Stimulated activated CD4-positive, alpha-beta T cell treated with anti-CD3 and anti-CD28 coated beads, Interleukin-15, amount 100 ng/mL, for 24 hours (primary cell): ENCODE measurements around the gene MLPH.

ENCODE experiments used
- DNase-seq: peaks from one replicate; pipeline ENCODE4 v3.0.0-alpha.2; 2020

The MLPH gene

DNA sequence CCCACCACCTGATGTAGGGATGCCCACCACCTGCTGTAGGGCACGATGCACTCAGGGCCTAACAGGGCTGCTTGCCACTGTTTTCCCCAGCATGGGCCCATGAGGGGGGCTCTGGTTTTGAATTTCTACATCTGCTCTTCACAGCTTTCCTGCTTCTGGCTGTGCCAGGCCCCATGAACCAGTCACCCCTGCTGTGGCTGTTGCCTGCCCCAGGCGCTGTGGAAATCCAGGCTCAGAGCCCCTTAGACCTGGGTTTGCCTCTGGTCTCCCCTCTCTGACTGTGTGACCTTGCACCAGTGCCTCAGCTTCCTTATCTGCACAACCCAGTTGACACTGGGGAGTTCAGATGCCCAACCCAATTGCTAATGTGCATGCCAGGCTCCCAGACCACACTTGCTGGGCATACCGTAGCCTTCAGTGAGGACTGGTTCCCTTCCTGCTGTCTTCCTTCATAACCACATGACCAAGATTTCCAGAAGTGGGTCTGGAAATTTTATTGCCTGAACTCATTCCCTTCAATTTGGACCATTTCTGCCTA is 6.0 kb upstream of the MLPH start:
- no peak for DNase-seq

DNA sequence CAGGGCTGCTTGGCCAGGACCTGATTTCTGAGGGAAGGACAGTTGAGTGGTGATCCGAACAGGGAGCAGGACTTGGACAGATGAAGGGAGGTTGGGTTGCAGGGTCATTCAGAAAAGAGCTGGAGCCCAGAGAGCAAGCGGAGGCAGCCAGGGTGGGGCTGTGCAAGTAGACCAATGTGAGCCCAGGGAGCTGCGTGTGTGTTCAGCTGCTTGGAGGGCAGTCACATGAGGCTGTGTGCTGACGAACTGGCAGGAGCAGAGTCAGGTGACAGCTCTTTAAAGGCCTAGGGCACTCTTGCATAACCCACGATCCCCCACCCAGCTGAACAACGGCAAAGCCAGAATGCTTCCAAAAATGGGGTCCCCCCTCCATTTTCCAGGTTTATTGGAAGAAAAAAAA is 4.6 kb upstream of the MLPH start:
- DNase-seq: no peak

DNA sequence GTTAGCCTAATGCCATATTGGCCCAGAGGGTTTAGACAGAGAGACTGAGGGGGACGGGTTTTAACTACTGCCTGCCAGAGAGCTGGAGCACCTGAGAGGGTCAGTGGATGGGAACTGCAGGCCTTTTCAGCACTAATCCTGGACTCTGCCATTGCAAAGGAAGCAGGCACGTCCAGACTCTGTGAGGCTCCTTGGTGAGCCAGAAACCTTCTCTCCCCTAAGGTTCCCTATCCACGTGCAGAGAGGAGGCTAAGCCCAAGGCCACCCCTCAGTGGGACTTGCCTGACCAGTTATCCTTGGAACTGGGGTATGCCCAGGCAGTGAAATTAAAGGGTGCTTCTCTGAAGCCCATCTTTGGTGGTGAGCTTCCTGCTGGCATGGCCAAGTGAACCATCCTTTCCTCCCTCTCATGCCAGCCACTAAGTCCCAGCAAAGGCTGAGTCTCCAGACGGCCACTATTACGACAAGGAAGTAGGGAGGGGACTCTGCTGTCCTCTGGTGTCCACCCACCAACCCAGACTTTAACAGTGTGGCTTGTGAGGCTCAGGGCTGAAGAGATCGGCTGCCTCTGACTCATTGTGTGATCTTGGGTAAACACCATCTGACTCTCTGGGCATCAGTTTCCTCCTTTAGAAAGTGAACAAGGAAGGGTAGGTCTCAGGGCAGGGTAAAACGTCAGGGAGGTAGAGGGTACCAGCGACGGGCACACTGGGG is 3.9 kb upstream of the MLPH start:
- no peak for DNase-seq

DNA sequence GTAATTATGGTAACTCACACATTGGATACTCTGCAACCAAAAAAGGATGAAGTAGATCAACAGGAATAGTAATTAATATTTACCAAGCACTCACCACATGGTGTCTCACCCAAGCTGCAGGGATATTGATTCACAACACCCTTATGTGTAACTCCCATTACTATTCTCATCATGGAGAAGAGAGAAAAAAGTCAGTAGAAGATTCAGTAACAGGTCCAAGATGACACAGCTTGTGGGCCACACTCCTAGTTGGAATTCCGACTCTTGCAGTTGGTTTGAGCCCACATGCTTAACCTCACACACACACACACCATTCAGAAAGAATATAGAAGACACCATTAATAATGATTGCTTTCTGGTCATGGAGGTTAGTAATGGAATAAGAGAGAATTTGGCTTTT is 1.7 kb upstream of the MLPH start:
- no peak for DNase-seq

DNA sequence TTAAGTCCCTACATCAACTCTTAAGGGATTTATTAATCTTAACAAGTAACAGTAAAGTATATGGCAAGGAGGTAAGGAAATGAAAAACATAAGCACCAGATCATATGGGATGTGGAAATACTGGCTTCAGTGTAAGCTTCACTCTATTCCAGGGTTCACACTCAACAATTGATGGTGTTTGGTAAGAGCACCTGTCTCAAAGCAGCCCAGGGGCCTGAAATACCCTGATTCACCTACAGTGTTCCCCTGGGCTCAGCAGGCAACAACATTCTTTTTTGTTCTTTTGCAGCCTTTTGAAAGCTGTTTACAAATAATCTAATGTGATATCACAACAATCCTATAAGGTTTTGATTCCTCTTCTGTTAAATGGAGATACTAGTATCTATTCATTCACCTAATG is 1.2 kb upstream of the MLPH start:
- DNase-seq: no peak

DNA sequence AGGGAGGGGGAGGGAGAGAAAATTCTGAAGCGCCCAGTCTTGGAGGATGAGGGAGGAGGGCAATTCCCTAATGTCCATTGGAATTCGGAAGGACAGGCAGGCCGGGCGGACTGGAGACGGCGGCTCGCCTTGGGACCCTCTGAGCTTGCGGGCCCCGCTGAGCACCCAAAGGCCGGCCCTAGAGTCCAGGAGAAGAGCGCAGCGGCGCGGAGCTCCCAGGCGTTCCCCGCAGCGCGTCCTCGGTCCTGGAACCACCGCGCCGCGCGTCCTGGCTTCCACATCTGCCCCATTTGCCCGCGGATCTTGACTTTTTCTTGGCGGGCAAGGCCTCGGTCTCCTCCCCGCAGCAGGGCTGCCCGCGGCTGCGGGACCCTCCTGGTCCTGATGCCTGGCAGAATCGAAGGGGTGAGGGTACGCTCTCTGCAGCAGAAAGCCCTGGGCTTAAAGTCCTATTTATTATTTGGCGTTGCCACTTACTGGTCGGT is 675 bp upstream of the MLPH start:
- DNase-seq: no peak

DNA sequence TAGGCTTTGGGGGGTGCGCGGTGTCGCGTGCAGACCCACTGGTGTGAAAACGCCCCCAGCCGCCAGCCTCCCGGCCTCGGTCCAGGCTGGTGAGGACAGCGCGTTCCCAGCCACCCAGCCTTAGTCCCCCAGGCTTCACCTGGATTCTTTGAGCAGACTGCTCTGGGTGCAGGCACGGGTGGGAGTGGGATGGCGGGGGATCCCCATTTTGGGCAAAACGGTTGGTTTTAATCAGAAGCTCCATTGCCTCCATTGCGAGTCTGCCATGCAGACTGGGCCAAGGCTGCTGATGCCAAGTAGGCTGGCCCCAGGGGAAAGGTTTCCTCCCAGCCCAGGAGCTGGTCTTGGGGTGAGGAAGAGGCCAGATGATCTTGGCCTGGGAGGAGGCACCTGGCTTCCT is 445 bp downstream of the MLPH start:
- DNase-seq: no peak

DNA sequence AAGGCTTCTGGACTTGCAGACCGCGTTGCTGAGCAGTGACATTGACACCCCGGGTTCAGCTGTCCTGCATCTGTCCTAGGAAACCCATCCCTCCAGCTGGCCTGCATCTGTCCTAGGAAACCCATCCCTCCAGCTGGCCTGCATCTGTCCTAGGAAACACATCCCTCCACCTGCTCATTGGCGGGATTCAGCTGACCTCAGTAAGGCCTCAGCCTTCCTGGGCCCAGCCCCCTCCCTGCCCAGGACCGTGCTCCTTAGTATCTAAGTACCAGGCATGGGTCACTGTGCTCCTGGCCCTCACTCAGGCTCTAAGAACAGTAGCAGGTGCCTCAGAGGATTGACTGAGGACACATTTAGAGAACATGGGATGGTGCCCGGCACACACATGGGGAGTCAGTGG is 1.2 kb downstream of the MLPH start:
- DNase-seq: no peak

DNA sequence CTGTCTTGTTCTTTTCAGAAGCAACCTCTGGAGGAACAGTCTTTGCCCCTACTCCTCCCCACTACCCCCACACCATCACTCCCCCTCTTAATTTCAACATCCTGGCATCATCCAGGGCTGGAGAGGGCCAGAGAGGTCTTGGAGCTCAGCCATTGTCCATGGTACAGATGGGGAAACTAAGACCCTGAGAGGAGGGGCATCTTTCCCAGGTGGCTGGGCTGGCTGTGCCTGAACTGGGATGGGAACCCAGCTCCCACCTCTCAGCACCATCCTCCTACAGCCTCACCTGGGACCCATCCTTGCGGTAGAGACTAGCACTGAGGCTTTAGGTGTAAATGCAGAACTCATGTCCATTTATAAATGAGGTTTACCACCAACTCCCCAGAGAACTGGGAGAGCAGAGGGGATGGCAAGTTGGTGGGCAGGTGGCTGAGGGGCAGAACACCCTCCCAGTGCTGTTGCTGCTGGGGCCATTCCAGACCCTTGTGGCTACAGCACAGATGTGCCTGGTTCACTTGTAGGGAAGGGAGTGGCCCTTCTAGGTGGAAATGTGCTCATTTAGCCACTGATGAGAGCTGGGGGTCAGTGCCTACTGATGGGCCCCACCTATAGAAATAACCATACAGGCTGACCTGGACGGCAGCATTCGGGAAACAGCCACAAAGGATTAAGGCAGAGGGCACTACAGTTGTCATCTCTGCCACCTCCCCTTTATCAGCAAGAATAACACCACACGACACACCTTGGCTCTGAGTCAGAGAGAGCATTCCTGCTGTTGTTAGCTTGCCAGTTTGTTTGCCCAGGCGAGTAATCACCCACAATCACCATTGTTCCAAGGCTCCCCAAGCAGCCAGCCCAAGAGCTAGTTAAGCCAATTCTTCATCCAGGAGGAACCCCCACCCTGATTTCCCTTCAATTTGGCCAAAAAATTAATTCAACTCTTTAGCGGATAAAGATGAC is 2.1 kb downstream of the MLPH start:
- DNase-seq: no peak

DNA sequence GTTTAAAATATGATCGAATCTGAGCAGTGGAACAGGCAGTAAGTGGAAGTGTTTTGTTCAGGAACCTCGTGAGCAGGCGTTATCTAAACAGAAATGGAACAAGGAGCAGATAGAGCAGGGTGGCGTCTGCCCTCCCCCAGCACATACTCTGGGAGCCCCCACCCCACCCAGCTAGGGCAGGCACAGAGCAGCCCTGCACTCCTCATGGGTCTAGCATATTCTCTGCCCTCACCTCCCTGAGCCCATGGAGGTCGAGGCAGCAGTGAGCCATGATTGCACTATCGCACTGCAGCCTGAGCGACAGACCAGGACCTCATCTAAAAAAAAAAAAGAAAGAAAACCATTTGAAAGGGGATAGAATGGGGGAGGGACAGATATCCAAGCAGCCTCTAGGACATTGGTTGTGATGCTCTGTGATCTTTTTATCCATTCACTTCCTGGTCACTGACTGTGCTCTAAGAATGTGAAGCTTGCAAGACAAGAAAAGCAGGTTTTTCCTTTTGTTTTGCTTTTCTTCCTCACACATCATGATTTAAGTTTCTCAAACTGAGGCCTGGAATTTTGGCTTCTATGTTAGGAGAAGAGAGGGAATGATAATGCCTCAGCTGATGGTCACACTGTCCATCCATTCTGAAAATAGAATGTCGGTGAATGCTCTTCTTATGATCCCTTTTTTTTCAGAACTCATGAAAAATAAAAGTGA is 3.1 kb downstream of the MLPH start:
- DNase-seq: no peak

DNA sequence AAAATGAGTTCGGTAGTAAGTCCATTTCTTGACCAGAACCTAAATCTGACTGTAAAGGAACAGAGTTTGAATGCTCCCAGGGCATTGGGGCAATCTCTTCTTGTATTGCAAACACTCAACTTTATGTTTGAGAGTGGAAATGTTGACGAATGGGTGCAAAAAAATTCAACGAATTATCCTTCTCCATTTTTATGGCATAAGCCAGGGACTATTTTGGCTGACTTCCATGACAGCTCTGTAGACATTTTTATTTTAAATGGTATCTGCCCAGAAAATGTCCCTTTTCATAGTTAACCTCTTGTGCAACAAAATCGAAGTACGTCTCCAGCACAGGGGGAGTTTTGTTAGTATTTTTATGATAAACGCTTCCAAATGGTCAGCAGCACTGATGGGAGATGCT is 3.7 kb downstream of the MLPH start:
- no peak for DNase-seq

DNA sequence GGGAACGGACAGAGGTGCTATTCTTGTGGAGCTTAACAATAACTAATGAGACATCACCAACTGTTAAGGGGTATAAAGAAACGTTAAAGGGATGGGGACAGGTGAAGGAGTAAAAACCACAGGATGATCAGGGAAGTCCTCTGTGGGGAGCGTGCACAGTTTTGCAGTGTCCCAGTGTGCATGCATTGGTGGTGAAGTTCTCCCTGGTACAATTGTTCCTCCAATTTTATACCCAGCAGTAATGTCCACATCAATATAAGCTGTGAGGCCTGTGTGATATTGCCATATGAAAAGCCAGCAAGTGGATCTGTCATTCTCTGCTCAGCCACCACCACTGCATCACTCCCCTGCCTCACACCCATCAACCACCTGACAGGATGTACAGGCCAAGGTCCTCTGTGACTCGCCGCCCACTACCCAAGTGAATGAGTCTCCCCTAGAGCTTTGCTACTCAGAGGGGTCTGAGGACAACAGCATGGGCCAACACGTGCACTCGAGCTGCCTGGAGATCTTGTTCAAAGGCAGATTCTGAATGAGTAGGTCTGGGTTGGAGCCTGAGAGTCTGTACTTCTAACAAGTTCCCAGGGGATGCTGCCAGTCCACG is 4.6 kb downstream of the MLPH start:
- no peak for DNase-seq

DNA sequence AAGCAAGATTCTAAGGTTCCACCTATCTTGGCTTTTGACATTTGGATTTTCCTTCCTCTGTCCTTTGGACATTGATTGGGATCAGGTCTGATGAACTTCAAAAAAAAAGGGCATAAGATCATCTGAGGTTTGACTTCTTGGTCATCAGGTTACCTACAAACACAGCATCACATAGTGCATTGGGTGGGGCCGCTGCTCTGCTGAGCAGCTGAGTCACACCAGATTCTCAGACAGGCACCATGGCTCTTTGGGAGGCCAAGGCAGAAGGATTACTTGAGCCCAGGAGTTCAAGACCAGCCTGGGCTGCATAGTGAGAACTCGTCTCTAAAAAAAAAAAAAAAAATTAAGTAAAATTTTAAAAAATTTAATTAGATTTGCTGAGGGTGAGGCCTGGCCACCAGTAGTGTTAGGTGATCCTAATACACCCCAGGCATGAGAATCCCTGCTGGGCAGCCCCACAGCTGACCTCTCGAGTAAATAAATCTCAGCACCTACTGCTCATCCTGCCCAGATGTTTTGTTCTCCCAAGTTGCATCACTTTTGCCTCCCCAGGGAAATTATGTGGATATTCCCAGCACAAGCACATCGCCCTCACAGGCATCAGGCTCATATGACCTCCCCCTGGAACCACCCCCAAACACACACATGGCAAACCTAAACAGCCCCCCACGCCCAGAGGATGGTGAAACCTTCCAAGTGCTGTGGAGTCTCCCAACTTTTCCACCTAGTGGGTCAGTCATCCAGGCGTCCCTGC is 5.3 kb downstream of the MLPH start:
- no peak for DNase-seq

DNA sequence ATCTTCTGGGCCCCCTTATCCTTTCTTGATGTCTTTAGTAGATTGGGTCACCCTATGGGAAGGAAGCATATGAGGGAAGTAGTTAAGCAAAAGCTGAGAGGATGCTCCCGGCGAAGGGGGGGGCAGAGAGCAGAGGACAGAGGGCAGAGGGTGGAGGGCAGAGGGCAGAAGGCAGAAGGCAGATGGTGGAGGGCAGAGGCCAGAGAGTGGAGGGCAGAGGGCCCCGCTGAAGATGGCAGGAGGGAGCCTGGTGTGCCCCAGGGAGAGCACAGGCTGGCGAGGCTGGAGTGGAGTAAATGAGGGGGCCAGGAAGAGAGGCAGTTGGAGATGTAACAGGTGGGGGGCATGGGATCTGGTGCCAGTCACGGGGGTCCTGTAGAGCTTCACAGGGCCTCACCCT is 7.0 kb downstream of the MLPH start:
- no peak for DNase-seq

DNA sequence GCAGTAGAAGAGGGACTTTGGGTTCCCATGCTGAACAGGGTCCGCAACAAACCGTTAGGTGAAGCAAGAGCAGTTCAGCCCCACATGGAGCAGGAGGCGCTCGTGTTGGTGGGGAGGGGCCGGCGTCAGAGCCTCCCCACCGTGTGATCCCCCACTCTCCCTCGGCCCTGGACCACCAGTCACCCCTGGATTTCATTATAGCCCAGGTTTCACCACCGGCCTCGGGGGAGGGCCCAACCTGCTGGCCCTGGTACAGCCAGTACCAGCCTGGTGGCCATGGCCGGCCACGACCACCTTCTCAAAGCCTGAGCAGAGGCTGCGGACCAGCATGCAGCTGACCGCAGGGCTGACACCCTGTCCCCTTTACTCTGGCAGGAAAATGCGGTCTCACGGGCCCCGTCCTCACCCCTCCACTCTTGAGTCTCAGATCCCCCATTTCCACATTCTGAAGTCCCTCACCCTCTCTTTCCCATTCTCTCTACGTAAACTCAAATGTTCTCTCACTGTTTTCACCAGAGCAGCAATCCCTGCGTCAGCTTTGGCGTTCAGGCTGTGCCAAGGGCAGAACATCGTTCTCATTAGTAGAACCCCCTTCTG is 8.6 kb downstream of the MLPH start:
- DNase-seq: no peak

DNA sequence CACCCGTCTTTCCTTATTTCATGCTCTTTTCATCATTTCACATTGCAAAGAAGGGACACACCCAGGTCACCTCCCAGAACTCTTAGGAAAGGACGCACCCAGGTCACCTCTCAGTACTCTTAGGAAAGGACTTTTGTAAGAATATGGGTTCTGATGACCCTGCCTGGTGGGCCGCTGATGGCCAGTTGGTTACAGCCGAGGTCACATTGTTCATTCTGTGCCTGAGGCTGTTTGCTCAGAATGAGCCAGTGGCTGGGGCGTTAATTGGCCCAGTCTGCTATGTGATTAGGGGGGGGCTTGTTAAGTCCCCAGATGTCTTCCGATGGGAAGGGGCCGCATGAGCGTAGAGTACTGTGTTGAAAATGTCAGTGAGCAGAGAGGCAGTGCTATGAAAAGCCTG is 9.4 kb downstream of the MLPH start:
- DNase-seq: no peak

DNA sequence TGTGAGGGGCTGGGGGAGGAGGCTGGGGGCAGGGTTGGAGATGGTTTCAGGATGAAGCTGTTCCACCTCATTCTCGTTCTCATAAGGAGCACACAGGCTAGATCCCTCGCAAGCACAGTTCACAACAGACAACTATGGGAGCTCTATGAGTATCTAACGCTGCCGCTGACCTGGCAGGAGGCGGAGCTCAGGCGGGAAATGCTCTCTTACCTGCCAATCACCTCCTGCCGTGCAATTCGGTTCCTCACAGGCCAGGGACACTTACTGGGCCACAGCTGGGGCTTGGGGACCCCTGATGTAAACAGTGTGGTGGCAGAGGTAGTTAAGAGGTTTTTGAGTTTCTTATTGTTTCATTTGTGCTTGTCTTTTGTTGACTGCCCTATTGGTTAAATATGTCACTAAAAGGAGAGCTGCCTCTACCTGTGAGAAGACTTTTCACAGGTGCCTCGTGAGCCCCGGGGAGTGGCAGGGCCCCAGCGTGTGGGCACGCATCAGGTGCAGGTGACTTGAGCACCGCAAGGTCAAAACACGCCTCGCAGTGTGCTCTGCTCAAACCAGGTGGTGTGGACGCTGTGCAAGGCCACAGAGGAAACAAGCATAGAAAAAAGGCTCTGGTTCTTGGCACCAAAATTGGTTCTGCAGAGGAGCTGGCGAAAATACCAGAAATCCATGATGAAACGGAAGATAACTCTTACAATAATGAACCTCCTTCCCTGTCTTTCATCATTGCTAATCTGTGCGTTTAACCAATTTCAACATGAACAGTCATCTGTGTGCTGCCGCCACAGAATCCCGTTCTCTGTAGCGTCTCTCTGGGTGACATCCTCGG is 10.2 kb downstream of the MLPH start:
- DNase-seq: no peak

DNA sequence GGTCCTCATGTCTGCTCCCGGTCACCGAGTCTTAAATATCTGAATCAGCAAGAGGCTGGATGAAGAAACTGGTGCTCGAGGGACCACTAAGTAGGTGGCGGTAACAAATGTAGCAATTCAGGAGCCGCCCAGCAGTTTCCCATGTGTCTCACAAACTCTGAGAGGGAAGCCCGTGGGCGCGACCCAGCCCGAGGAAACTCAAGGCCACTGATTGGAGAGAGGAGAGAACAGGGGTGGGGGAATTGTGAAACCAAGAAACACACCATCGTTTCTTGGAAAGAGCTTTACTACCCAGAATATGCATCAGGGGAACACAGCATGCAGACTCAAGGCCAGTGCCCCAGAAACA is 10.8 kb downstream of the MLPH start:
- no peak for DNase-seq

DNA sequence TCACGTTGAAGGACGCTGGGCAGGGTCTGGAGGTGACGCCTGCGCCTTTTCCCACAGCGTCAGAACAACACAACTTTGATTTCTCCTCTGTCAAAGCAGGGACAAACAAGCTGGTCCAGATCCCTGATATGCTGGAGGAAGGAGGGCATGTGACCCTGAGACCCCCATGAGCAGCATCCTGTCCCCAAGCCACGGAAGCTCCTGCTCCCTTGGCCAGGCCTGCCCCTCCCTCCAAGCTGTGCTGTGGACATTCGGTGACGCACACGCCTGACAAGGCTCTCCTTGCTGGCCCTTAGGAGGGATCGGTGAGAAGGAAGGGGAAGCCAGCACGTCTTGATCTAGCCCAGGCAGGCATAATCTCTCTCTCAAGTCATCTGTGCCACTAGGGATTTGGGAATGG is 11.3 kb downstream of the MLPH start:
- DNase-seq: no peak

DNA sequence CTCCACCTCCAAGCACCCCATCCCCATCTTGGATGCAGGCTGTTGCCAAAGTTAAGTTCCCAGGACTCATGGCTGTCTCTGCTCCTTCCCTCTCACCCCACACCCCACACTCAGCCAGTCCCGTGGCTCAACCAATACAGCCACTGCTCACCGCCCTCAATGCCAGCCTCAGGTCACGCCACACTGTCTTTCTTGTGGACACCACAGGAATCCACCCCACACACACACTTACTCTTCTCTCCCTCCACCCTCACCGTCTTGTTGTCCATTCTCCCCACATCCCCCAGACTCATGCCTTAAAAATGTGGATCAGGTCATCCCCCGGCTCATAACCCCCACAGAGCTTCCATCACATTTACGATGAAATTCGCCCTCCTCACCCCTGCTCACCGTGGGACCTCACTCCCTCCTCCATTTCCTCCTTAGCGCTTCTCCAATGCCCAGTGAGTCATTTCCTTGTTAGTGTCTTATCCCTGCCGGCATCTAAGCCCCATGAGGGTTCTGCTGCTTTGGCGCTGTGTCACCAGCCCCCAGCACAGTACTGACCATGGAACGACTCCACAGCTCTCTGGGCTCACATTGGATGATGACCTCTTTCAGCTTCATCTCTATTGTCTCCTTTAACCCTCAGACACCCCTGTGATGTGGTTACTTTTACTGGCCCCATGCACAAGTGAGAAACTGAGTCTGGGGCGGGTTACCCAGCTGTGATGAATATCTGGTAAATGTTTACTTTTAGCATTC is 13.8 kb downstream of the MLPH start:
- DNase-seq: no peak
